GM23338 (cell line): Measurements from ENCODE around the gene SPDL1. TPM values are rescaled to one million over a fixed set of nuclear protein-coding genes. Genes with fewer than 3 reads are reported as not detected.

ENCODE experiments used
- ATAC-seq: fragments of 200-7000 bp; cut with Tn5 transposase; 3 replicates; pipeline ENCODE4 v1.9.1; 2020
- DNase-seq: peaks from one replicate; pipeline ENCODE4 v3.0.0-alpha.2; 2015; ENCODE audit warnings: low spot score
- H2AFZ ChIP-seq: fragments of 200-600 bp; sonication (generic); 2 replicates; pipeline ENCODE4 v1.8.0; 2016; ENCODE audit warnings: antibody characterized with exemption, mild to moderate bottlenecking, moderate library complexity
- H3F3A ChIP-seq: fragments of 200-600 bp; sonication (generic); replicated peaks from 2 replicates; pipeline ENCODE4 v1.8.0; 2017; ENCODE audit warnings: antibody characterized with exemption, mixed run types, low read depth
- H3K27ac ChIP-seq: fragments of 200-600 bp; sonication (generic); 2 replicates; pipeline ENCODE4 v1.6.1; 2016; ENCODE audit warnings: low read depth
- H3K27me3 ChIP-seq: fragments of 200-600 bp; sonication (generic); 2 replicates; pipeline ENCODE4 v1.8.0; 2016; ENCODE audit warnings: mild to moderate bottlenecking, mixed run types, moderate library complexity; ENCODE audit not compliant: insufficient read depth
- H3K36me3 ChIP-seq: fragments of 200-600 bp; sonication (generic); 2 replicates; pipeline ENCODE4 v1.8.0; 2016; ENCODE audit warnings: mild to moderate bottlenecking; ENCODE audit not compliant: insufficient read depth
- H3K4me1 ChIP-seq: fragments of 200-600 bp; sonication (generic); 2 replicates; pipeline ENCODE4 v1.8.0; 2016; ENCODE audit warnings: mild to moderate bottlenecking, moderate library complexity; ENCODE audit not compliant: insufficient read depth
- H3K4me2 ChIP-seq: fragments of 200-600 bp; sonication (generic); 2 replicates; pipeline ENCODE4 v1.7.1; 2017; ENCODE audit warnings: mixed run types
- H3K4me3 ChIP-seq: fragments of 200-600 bp; sonication (generic); 2 replicates; pipeline ENCODE4 v1.6.1; 2016; ENCODE audit warnings: mixed run types
- H3K79me2 ChIP-seq: fragments of 200-600 bp; sonication (generic); replicated peaks from 2 replicates; pipeline ENCODE4 v1.8.0; 2017; ENCODE audit warnings: mild to moderate bottlenecking; ENCODE audit not compliant: insufficient read depth
- H3K9me2 ChIP-seq: fragments of 200-600 bp; sonication (generic); 2 replicates; pipeline ENCODE4 v1.8.0; 2017; ENCODE audit not compliant: insufficient read depth
- H4K20me1 ChIP-seq: fragments of 200-600 bp; sonication (generic); replicated peaks from 2 replicates; pipeline ENCODE4 v1.8.0; 2017; ENCODE audit warnings: mild to moderate bottlenecking; ENCODE audit not compliant: insufficient read depth
- H3K27ac Mint-ChIP-seq: 2 replicates; pipeline ENCODE4 v1.8.0; 2020; ENCODE audit warnings: inconsistent platforms, mild to moderate bottlenecking, moderate library complexity, mixed read lengths
- H3K27me3 Mint-ChIP-seq: 3 replicates; pipeline ENCODE4 v1.8.0; 2022; ENCODE audit warnings: low read depth, mild to moderate bottlenecking, moderate library complexity, mixed read lengths, inconsistent platforms; ENCODE audit not compliant: insufficient read depth, poor library complexity
- H3K36me3 Mint-ChIP-seq: 3 replicates; pipeline ENCODE4 v1.8.0; 2021; ENCODE audit warnings: low read depth, mild to moderate bottlenecking, inconsistent platforms, moderate library complexity, mixed read lengths
- H3K4me1 Mint-ChIP-seq: 3 replicates; pipeline ENCODE4 v1.8.0; 2020; ENCODE audit warnings: mild to moderate bottlenecking, inconsistent platforms, mixed read lengths
- H3K4me3 Mint-ChIP-seq: 3 replicates; pipeline ENCODE4 v1.8.0; 2021; ENCODE audit warnings: moderate library complexity, mild to moderate bottlenecking, inconsistent platforms, mixed read lengths
- H3K9me3 Mint-ChIP-seq: 3 replicates; pipeline ENCODE4 v1.8.0; 2020; ENCODE audit warnings: moderate library complexity, mild to moderate bottlenecking, inconsistent platforms, mixed read lengths
- CREB1 ChIP-seq: fragments of 250-450 bp; sonication (Bioruptor Pico); IDR thresholded peaks from 2 replicates; pipeline ENCODE4 v1.5.0; 2020; ENCODE audit warnings: low read depth, mild to moderate bottlenecking, moderate library complexity
- CTCF ChIP-seq, 2 experiments: fragments of 200-600 bp in 1 of 2; sonication (generic) in 1 of 2; conservative IDR thresholded peaks; 2 replicates each; pipeline versions ENCODE4 v1.5.1 to v1.6.1; 2016 to 2017; ENCODE audit warnings: antibody characterized with exemption in 2 of 2, low read depth in 2 of 2, mild to moderate bottlenecking in 2 of 2, moderate library complexity in 1 of 2
- ETS1 ChIP-seq: IDR thresholded peaks from 2 replicates; pipeline ENCODE4 v1.6.1; 2016; ENCODE audit warnings: antibody characterized with exemption
- EZH2 ChIP-seq: fragments of 200-600 bp; sonication (generic); IDR thresholded peaks from one replicate; pipeline ENCODE4 v1.8.0; 2017; ENCODE audit warnings: antibody characterized with exemption, mild to moderate bottlenecking, low read depth; ENCODE audit not compliant: unreplicated experiment
- EZH2phosphoT487 ChIP-seq: fragments of 200-600 bp; sonication (generic); IDR thresholded peaks from one replicate; pipeline ENCODE4 v1.8.1; 2018; ENCODE audit warnings: antibody characterized with exemption; ENCODE audit not compliant: unreplicated experiment
- JUNB ChIP-seq: IDR thresholded peaks from one replicate; pipeline ENCODE4 v1.6.1; 2016; ENCODE audit warnings: antibody characterized with exemption; ENCODE audit not compliant: unreplicated experiment
- POLR2AphosphoS5 ChIP-seq: IDR thresholded peaks from 2 replicates; pipeline ENCODE4 v1.6.1; 2016; ENCODE audit warnings: antibody characterized with exemption, low read depth
- STAT1 ChIP-seq: IDR thresholded peaks from one replicate; pipeline ENCODE4 v1.6.1; 2016; ENCODE audit warnings: antibody characterized with exemption; ENCODE audit not compliant: unreplicated experiment
- ZNF114 ChIP-seq: fragments of 250-450 bp; sonication (Bioruptor Pico); IDR thresholded peaks from 2 replicates; pipeline ENCODE4 v1.5.0; 2020; ENCODE audit warnings: mild to moderate bottlenecking, moderate library complexity
- ZNF331 ChIP-seq: fragments of 250-450 bp; sonication (Bioruptor Pico); IDR thresholded peaks from 2 replicates; pipeline ENCODE4 v1.5.0; 2020; ENCODE audit warnings: low read depth, mild to moderate bottlenecking, moderate library complexity
- ZNF462 ChIP-seq: fragments of 250-450 bp; sonication (Bioruptor Pico); IDR thresholded peaks from 2 replicates; pipeline ENCODE4 v1.5.0; 2020; ENCODE audit warnings: mild to moderate bottlenecking, moderate library complexity
- polyA plus RNA-seq: library from polyadenylated mRNA; unstranded; fragments of >200 nt; fragmentation: Nextera tagmentation; extraction: Ambion mirVana; gene quantifications from 2 replicates; pipeline ENCODE4 v1.2.1, GENCODE V29; 2016
- total RNA-seq: library from RNA; depleted of rRNA; stranded (reverse); fragments of >200 nt; shearing (Covaris generic); gene quantifications from 2 replicates; pipeline ENCODE4 v1.2.3, GENCODE V29; 2014

SPDL1 gene
- total and polyA plus RNA-seq, 2 experiments from 2014 or later: 76.9 to 79.6 TPM

- no peak overlapping the region for H3K4me2 ChIP-seq
- no peak for ATAC-seq
- peak; percentile 7 for DNase-seq
- H3K4me1 Mint-ChIP-seq: no peaks in the 10 kb centered on the region
- H3K9me3 Mint-ChIP-seq: peaks cover 12% of the 10 kb centered on the region; the same call in 2 of the 3 replicates
- no peak overlapping the region for H3K4me3 ChIP-seq
- H3K36me3 Mint-ChIP-seq: no peaks in the 10 kb centered on the region; the same call in 2 of the 3 replicates
- no peaks in the 10 kb centered on the region for H4K20me1 ChIP-seq
- no peaks in the 10 kb centered on the region for H3K79me2 ChIP-seq
- no peaks in the 10 kb centered on the region for H3K9me2 ChIP-seq
- no peak overlapping the region for H2AFZ ChIP-seq
- no peaks in the 10 kb centered on the region for H3K4me1 ChIP-seq
- no peaks in the 10 kb centered on the region for H3K27me3 ChIP-seq
- TF ChIP-seq CTCF (conservative IDR thresholded peaks at IDR 0.05; ENCODE audit: low read depth in 2 of 2) (no peak), ZNF462 (CRISPR knock-in tag) (no peak), POLR2AphosphoS5 (no peak), ETS1 (no peak), ZNF114 (CRISPR knock-in tag) (no peak), STAT1 (no peak), EZH2phosphoT487 (no peak), ZNF331 (CRISPR knock-in tag) (no peak), EZH2 (no peak), CREB1 (CRISPR knock-in tag) (no peak), JUNB (no peak)
- H3K4me3 Mint-ChIP-seq: no peak overlapping the region
- no peaks in the 10 kb centered on the region for H3F3A ChIP-seq
- no peaks in the 10 kb centered on the region for H3K36me3 ChIP-seq
- no peak overlapping the region for H3K27ac ChIP-seq
- H3K27ac Mint-ChIP-seq: no peak overlapping the region
- H3K27me3 Mint-ChIP-seq: peaks cover 2% of the 10 kb centered on the region
These were observed 26.1 kb downstream of the SPDL1 start for GRCh38 chr5:169609716-169610115.
